Panc1 (cell line): ENCODE results near the gene EHD4.

Experiments used
- POLR2AphosphoS5 ChIP-seq: IDR thresholded peaks from 2 replicates; pipeline ENCODE4 v1.6.1; 2012; ENCODE audit warnings: mild to moderate bottlenecking, low read depth, low read length, moderate library complexity
- SIN3A ChIP-seq: IDR thresholded peaks from 2 replicates; pipeline ENCODE4 v1.6.1; 2012; ENCODE audit warnings: low read depth, mild to moderate bottlenecking, low read length, moderate library complexity, borderline replicate concordance; ENCODE audit not compliant: insufficient read depth
- TF ChIP-seq, protein P1 (sequence below): fragments of 450-650 bp; IDR thresholded peaks from 2 replicates; pipeline ENCODE4 v1.5.1; 2017; ENCODE audit warnings: mild to moderate bottlenecking

- TF ChIP-seq, protein P1, sequence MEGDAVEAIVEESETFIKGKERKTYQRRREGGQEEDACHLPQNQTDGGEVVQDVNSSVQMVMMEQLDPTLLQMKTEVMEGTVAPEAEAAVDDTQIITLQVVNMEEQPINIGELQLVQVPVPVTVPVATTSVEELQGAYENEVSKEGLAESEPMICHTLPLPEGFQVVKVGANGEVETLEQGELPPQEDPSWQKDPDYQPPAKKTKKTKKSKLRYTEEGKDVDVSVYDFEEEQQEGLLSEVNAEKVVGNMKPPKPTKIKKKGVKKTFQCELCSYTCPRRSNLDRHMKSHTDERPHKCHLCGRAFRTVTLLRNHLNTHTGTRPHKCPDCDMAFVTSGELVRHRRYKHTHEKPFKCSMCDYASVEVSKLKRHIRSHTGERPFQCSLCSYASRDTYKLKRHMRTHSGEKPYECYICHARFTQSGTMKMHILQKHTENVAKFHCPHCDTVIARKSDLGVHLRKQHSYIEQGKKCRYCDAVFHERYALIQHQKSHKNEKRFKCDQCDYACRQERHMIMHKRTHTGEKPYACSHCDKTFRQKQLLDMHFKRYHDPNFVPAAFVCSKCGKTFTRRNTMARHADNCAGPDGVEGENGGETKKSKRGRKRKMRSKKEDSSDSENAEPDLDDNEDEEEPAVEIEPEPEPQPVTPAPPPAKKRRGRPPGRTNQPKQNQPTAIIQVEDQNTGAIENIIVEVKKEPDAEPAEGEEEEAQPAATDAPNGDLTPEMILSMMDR: no peak
- TF ChIP-seq POLR2AphosphoS5 (no peak), SIN3A (no peak)
Observed at GRCh38 chr15:41980654-41981323, 8.4 kb upstream of the EHD4 start.
